T-helper 1 cell (primary cell): ENCODE measurements around the gene SYNE1.
"Not testable (repeated sequence)": the region's sequence is repeated elsewhere in the genome, so short reads cannot be mapped to it uniquely, and the experiment has no call there.

ENCODE experiments used
- DNase-seq, 5 donors: peaks; one replicate each; pipeline ENCODE4 v3.0.0-alpha.2; 2012 to 2020

SYNE1 gene

GRCh38 chr6:152566103-152566875, 70.9 kb downstream of the SYNE1 start:
- no peak for DNase-seq

- no peak for DNase-seq
Observed at GRCh38 chr6:152563177-152563576, 74.0 kb downstream of the SYNE1 start.

GRCh38 chr6:152558798-152559197, 78.4 kb downstream of the SYNE1 start:
- DNase-seq: not testable (repeated sequence)

GRCh38 chr6:152557502-152557901, 79.7 kb downstream of the SYNE1 start:
- no peak for DNase-seq

- no peak for DNase-seq
Observed at GRCh38 chr6:152554851-152555250, 82.3 kb downstream of the SYNE1 start.

GRCh38 chr6:152552616-152553209, 84.4 kb downstream of the SYNE1 start:
- DNase-seq: peak in 1 of 5 donors; percentile 21

- no peak for DNase-seq
Observed at GRCh38 chr6:152543519-152543918, 93.6 kb downstream of the SYNE1 start.

GRCh38 chr6:152540381-152540780, 96.8 kb downstream of the SYNE1 start:
- DNase-seq: no peak

- DNase-seq: no peak
Observed at GRCh38 chr6:152534541-152534940, 102.6 kb downstream of the SYNE1 start.

GRCh38 chr6:152532556-152533422, 104.4 kb downstream of the SYNE1 start:
- DNase-seq: no peak

- DNase-seq: no peak
Observed at GRCh38 chr6:152531659-152532058, 105.5 kb downstream of the SYNE1 start.

- no peak for DNase-seq
Observed at GRCh38 chr6:152529369-152529768, 107.8 kb downstream of the SYNE1 start.

- not testable (repeated sequence) for DNase-seq
Observed at GRCh38 chr6:152514120-152514519, 123.0 kb downstream of the SYNE1 start.

- no peak for DNase-seq
Observed at GRCh38 chr6:152509916-152510315, 127.2 kb downstream of the SYNE1 start.

- no peak for DNase-seq
Observed at GRCh38 chr6:152508477-152508876, 128.7 kb downstream of the SYNE1 start.

- DNase-seq: no peak
Observed at GRCh38 chr6:152503546-152503945, 133.6 kb downstream of the SYNE1 start.

- DNase-seq: no peak
Observed at GRCh38 chr6:152502421-152503188, 134.6 kb downstream of the SYNE1 start.

GRCh38 chr6:152499931-152500330, 137.2 kb downstream of the SYNE1 start:
- no peak for DNase-seq

GRCh38 chr6:152496731-152497130, 140.4 kb downstream of the SYNE1 start:
- no peak for DNase-seq

GRCh38 chr6:152495456-152495855, 141.7 kb downstream of the SYNE1 start:
- DNase-seq: not testable (repeated sequence)

GRCh38 chr6:152492281-152492680, 144.9 kb downstream of the SYNE1 start:
- DNase-seq: not testable (repeated sequence)

GRCh38 chr6:152491501-152491900, 145.7 kb downstream of the SYNE1 start:
- DNase-seq: not testable (repeated sequence)

- DNase-seq: not testable (repeated sequence)
Observed at GRCh38 chr6:152490971-152491378, 146.2 kb downstream of the SYNE1 start.
